ENCODE measurements around the gene GABRA5. TPM values are rescaled to one million over a fixed set of nuclear protein-coding genes. Genes with fewer than 3 reads are reported as not detected.

The GABRA5 gene
- total RNA-seq, 1 experiment from 2014 or later, result 4.9 TPM

- WGBS (ENCODE audit: extremely low coverage, insufficient read length, low lambda C conversion rate), result no CpG with 5 or more reads among the region's 9 CpGs
- TF ChIP-seq CTCF (conservative IDR thresholded peaks at IDR 0.05), result no peak
- Mint-ChIP-seq H3K27ac (no peak overlapping the region; a peak in 1 of 7 replicates), H3K27me3 (ENCODE audit: low read depth) (no peaks in the 10 kb centered on the region), H3K4me3 (no peak overlapping the region), H3K36me3 (ENCODE audit: insufficient read depth in 1 of 3, low read depth in 3 of 3) (peaks cover 0 to 9% (median 8%) of the 10 kb centered on the region in 3 experiments; a peak in 3 of 7 replicates), H3K9me3 (no peaks in the 10 kb centered on the region; a peak in 1 of 5 replicates), H3K4me1 (no peaks in the 10 kb centered on the region)
- Histone ChIP-seq H4K5ac (ENCODE audit: insufficient read length, low read depth, low read length) (no peak overlapping the region), H3K23me2 (ENCODE audit: insufficient read length, low read depth, low read length, poor library complexity, severe bottlenecking) (no peaks in the 10 kb centered on the region), H3K27ac (ENCODE audit: insufficient read length, low read depth, low read length) (no peak overlapping the region), H2AK5ac (ENCODE audit: insufficient read length, low read length) (no peak overlapping the region), H2BK20ac (ENCODE audit: low read depth, low read length, poor library complexity, severe bottlenecking) (no peak overlapping the region), H3K23ac (ENCODE audit: insufficient read length, low read depth, low read length) (no peak overlapping the region), H4K20me1 (ENCODE audit: control insufficient read depth, insufficient read depth, insufficient read length) (no peaks in the 10 kb centered on the region), H3K4me1 (ENCODE audit: insufficient read depth, low read length) (no peaks in the 10 kb centered on the region), H2BK120ac (ENCODE audit: low read depth, low read length, poor library complexity, severe bottlenecking) (no peak overlapping the region), H3K18ac (ENCODE audit: insufficient read length, low read depth, low read length) (no peak overlapping the region), H2AFZ (ENCODE audit: low read length) (no peak overlapping the region), H4K8ac (replicated peaks; ENCODE audit: insufficient read length, low read depth, low read length) (no peak overlapping the region), H3K9ac (ENCODE audit: extremely low read depth, insufficient read length, low read length) (no peak overlapping the region), H3K79me2 (ENCODE audit: insufficient read depth, low read length) (no peaks in the 10 kb centered on the region), H3K4me2 (ENCODE audit: insufficient read depth, insufficient read length, low read length) (no peak overlapping the region), H4K91ac (ENCODE audit: insufficient read length, low read depth, low read length) (no peak overlapping the region), H3K14ac (ENCODE audit: insufficient read depth, low read length) (no peak overlapping the region), H2BK5ac (ENCODE audit: insufficient read length, low read length) (no peak overlapping the region), H3K79me1 (ENCODE audit: insufficient read depth, low read depth, low read length, poor library complexity, severe bottlenecking) (no peaks in the 10 kb centered on the region), H3K56ac (ENCODE audit: insufficient read length, low read depth, low read length) (no peak overlapping the region), H3K9me3 (ENCODE audit: control insufficient read depth, low read depth, low read length) (no peaks in the 10 kb centered on the region), H3T11ph (ENCODE audit: low read length) (no peak overlapping the region), H3K4ac (ENCODE audit: low read depth, low read length) (no peak overlapping the region), H2BK15ac (ENCODE audit: low read depth, low read length) (no peak overlapping the region), H3K27me3 (ENCODE audit: insufficient read depth, low read length) (no peaks in the 10 kb centered on the region), H2BK12ac (ENCODE audit: insufficient read length, low read depth, low read length) (no peak overlapping the region)
- no peak for DNase-seq
These were observed 15.2 kb downstream of the GABRA5 start for GRCh38 chr15:26882112-26882511.
